ENCODE data around the gene CRABP2. TPM values are rescaled to one million over a fixed set of nuclear protein-coding genes. Genes with fewer than 3 reads are reported as not detected.

The CRABP2 gene
- total and polyA plus RNA-seq, 2 of the 13 experiments (the other 11 are each of a cell fraction or from before 2014, with no cell fraction given), result 0.40 to 0.60 TPM

DNA sequence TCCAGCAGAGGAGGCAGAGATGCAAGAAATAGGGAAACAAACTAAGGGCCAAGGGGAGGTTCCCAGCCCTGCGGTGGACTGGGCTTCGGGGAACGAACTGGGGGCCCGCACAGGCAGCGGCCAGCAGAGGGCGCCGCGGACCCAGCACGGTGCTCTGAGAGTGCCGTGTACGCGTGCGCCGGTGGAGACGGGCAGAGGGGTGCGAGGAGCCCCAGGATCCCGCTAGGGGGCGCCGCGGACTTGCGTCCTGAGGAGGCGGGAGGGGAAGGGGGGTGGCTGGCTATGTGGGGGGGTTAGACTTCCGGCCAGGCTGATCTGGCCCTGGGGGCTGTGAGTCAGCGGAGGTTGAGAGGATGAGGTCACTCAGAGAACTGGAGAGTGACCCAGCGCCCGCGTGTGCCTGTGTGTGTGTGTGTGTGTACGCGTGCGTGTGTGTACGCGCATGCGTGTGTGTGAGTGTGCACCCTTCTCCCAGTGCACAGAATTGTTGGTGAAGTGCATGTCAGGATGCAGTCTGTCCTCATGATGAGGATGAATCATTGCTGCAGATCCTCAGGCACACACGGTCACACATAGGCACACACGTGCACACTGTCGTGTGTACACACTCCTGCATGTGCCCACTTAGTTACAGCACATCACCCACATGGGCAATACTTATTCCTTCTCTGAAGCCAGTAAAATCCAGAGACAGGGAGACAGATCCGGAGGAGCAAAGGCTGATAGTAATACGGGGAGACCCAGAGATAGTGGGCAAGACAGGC is 45.2 kb downstream of the CRABP2 start (continued):
- TF ChIP-seq ZNF766 (CRISPR knock-in tag; IDR thresholded peaks at IDR 0.05; ENCODE audit: borderline replicate concordance) (no peak), GTF3A (CRISPR knock-in tag; conservative IDR thresholded peaks at IDR 0.05) (no peak), MTA1 (CRISPR knock-in tag; IDR thresholded peaks at IDR 0.05; ENCODE audit: borderline replicate concordance) (peak; percentile 21; the same call in 1 of the 2 replicates), AGO2 (optimal IDR thresholded peaks at IDR 0.05; ENCODE audit: low read depth, low read length) (peak; percentile 96), DPF2 (CRISPR knock-in tag; IDR thresholded peaks at IDR 0.05; ENCODE audit: borderline replicate concordance, low read depth) (no peak), GLI4 (CRISPR knock-in tag; IDR thresholded peaks at IDR 0.05; ENCODE audit: borderline replicate concordance) (no peak), KLF9 (CRISPR knock-in tag; IDR thresholded peaks at IDR 0.05; ENCODE audit: low read depth) (no peak; the same call in 1 of the 2 replicates), ZNF552 (CRISPR knock-in tag; IDR thresholded peaks at IDR 0.05; ENCODE audit: borderline replicate concordance) (no peak), ZBTB21 (CRISPR knock-in tag; IDR thresholded peaks at IDR 0.05) (peak; percentile 46; the same call in 1 of the 2 replicates), TAF15 (IDR thresholded peaks at IDR 0.05; ENCODE audit: low read depth, low read length, poor library complexity, severe bottlenecking) (no peak), HNRNPL (IDR thresholded peaks at IDR 0.05; ENCODE audit: low read depth, low read length) (peak; percentile 80), RBFOX2 (IDR thresholded peaks at IDR 0.05; ENCODE audit: low read depth, low read length) (peak; percentile 94), NFE2 (CRISPR knock-in tag; IDR thresholded peaks at IDR 0.05) (no peak), ZBTB20 (CRISPR knock-in tag; IDR thresholded peaks at IDR 0.05; ENCODE audit: borderline replicate concordance, low read depth) (peak; percentile 83), ZNF101 (CRISPR knock-in tag; IDR thresholded peaks at IDR 0.05; ENCODE audit: borderline replicate concordance, low read depth) (no peak), HMGA1 (CRISPR knock-in tag; conservative IDR thresholded peaks at IDR 0.05) (no peak), SALL2 (CRISPR knock-in tag; IDR thresholded peaks at IDR 0.05) (no peak), POLR2AphosphoS5 (IDR thresholded peaks at IDR 0.05; ENCODE audit: low read depth, low read length) (peak; percentile 62), ZBTB1 (CRISPR knock-in tag; IDR thresholded peaks at IDR 0.05; ENCODE audit: borderline replicate concordance) (no peak), NR1H2 (CRISPR knock-in tag; IDR thresholded peaks at IDR 0.05; ENCODE audit: borderline replicate concordance, low read depth) (no peak; the same call in 1 of the 2 replicates), TSC22D2 (CRISPR knock-in tag; IDR thresholded peaks at IDR 0.05; ENCODE audit: borderline replicate concordance) (no peak), CEBPG (CRISPR knock-in tag; IDR thresholded peaks at IDR 0.05) (no peak)
- TF ChIP-seq, protein P1, sequence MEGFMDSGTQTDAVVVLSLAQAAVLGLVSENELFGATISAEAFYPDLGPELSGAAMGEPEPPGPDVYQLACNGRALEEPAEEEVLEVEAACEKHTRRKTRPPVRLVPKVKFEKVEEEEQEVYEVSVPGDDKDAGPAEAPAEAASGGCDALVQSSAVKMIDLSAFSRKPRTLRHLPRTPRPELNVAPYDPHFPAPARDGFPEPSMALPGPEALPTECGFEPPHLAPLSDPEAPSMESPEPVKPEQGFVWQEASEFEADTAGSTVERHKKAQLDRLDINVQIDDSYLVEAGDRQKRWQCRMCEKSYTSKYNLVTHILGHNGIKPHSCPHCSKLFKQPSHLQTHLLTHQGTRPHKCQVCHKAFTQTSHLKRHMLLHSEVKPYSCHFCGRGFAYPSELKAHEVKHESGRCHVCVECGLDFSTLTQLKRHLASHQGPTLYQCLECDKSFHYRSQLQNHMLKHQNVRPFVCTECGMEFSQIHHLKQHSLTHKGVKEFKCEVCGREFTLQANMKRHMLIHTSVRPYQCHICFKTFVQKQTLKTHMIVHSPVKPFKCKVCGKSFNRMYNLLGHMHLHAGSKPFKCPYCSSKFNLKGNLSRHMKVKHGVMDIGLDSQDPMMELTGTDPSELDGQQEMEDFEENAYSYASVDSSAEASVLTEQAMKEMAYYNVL (CRISPR knock-in tag; IDR thresholded peaks at IDR 0.05; ENCODE audit: borderline replicate concordance), result peak; percentile 45; the same call in 1 of the 2 replicates
- TF ChIP-seq, protein P2, sequence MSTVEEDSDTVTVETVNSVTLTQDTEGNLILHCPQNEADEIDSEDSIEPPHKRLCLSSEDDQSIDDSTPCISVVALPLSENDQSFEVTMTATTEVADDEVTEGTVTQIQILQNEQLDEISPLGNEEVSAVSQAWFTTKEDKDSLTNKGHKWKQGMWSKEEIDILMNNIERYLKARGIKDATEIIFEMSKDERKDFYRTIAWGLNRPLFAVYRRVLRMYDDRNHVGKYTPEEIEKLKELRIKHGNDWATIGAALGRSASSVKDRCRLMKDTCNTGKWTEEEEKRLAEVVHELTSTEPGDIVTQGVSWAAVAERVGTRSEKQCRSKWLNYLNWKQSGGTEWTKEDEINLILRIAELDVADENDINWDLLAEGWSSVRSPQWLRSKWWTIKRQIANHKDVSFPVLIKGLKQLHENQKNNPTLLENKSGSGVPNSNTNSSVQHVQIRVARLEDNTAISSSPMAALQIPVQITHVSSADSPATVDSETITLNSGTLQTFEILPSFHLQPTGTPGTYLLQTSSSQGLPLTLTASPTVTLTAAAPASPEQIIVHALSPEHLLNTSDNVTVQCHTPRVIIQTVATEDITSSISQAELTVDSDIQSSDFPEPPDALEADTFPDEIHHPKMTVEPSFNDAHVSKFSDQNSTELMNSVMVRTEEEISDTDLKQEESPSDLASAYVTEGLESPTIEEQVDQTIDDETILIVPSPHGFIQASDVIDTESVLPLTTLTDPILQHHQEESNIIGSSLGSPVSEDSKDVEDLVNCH (CRISPR knock-in tag; IDR thresholded peaks at IDR 0.05), result no peak
